ENCODE data around the gene C1R.

The C1R gene

DNA sequence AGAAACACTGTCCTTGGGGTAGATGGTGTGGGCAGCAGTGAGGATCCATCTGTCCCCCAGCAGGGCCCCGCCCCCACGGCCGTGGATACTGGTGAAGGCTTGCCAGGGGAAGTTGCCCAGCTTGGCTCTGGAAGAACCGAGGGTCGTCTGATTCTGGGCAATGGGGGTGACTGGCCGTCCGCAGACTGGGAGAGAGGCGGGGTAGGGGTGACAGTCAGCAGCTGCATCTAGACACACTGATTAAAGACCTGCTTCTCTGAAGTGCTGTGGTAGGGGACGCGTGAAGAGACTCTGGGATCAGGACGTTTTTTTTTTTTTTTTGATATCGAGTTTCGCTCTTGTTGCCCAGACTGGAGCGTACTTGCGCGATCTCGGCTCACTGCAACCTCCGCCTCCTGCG, 4.7 kb upstream of the C1R start:
- no peak for DNase-seq

DNA sequence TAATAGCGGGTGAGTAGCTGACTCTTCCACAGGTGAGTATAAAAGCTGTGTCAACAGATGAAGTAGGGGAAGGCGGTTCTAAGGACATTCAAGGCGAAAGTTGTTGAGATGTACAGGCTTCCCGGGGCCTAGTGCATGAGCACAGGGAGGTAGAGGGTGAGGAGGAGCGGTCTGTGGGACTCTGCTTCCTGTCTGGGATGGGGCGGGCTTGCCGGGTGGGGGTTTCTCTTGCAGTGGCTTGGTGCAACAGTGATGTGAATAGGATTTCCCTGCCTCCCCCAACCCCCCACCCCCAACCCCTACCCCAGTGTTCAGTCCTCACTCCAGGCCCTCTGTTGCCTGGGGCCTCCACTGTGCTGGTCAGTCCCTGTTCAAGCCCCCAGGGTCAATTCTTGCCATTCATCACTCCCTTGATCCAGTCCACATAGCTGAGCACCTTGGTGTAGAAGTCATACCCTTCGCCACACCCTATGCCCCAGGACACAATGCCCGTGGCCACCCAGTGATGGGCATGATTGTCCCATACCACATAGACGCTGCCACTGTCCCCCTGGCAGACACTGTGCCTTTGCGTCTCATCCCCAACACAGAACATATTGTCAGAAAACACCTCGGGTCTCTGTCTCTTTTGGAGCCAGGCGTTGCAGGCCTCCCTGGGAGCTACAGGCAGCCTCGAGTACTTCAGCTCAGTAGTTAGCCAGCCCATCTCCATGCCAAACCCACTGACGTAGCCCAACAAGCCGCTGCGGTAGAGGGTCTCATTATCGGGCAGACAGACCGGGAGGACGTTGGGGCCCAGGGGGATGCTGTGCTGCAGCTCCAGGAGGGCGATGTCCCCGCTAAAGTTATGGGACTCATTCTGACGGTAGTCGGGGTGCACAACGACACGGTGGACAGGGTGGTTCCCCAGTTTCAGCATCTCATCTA, 4.0 kb upstream of the C1R start:
- DNase-seq, result no peak

DNA sequence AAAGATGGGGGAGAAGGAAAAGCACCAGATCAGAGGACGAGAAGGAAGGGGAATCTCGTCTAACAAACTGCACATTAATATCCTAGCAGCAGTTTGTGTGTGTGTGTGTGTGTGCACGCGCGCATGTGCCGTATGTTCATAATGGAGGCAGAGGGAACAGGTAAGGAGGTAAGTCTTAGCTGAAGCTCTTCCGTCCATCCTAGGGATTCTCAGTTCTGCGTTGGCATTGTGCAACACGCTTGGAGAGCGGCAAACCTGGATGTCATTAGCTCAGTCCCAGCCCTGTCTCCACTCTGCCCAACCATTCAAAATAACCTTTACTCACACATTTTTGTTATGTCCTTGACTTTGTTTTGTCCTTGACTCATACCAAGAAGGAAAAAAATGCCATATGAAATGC, 1.6 kb upstream of the C1R start:
- DNase-seq, result peak; percentile 38

DNA sequence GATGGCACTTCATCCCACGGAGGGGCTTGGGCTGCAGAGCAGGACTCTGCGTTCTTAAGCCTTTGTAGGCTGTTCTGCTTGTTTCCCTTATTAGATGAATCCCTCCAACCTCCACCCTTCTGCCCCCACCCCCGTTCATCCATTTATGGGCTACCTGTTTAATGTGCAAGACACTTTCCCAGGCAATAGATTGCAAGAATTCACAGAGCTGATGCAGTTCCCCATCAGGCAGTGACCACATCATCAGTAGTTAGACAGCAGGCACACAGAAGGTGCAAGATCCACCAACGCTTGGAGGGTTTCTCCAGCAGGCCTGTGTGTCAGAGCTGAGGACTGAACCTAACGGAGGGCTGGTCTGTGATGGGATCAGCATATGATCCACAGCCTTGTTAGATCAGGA, 1.2 kb upstream of the C1R start:
- DNase-seq, result no peak

DNA sequence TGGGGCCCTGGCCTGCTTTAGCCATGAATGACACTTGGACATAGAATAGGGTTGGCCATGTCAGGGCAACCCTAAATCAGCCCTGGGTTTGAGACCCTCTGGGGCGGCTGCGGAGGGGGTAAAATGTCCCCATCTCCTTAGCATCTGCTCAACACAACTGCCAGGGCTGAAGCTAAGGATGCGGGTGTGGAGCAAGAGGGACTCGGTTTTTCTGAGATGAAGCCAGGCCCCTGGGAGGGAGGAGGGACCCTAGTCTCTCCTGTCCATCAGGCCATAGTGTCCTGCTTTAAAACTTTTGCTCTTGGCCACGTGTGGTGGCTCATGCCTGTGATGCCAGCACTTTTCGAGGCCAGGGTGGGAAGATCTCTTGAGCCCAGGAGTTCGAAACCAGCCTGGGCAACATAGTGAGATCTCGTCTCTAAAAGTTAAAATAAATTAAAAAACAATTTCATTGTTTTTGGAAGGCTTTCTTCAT, 778 bp upstream of the C1R start:
- DNase-seq, result no peak

DNA sequence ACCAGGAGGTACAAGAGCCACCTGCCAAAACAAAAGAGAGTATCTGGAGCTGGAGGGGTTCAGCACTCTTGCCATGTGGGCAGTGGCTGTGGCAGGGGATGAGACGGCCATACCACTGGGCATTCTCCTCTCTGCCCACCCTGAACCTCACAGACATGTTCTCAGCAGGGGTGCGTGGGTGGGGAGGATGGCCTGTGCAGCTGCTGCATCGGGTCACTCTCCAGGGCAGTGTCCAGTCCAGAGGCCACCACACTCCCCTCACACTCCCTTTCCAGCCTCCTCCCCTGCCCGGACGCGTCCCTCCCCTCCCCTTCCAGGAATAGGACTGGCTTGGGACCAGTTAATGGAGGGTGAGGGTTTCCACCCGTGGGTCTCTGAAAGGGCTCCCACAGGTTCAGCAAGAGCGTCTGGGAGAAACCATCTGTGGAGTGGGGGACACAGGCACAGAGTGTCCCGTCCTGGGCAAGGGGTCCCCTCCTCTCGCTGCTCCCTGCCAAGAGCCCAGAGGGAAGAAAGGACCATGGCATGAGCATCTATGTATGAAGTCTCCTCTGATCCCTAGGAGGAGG, 501 bp downstream of the C1R start:
- no peak for DNase-seq

DNA sequence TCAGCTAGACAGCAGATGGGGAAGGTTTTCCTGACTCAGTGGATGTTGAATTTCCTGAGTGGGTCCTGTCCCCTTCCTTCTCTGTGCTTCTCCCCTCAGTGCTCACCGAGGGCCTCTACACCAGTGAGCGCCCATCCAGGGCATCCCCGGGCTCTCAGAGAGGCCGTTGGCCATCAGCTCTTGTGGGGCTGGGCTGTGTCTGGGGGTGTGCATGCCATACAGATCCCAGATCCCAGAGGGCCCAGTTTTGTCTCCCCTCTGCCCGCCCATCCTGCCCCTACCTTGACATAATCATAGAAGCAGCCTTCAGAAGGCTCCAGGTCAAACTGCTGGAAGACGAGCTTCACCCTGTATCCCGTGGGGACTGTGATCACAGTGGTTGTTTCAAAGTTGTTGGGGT, 1.1 kb downstream of the C1R start:
- DNase-seq, result no peak

DNA sequence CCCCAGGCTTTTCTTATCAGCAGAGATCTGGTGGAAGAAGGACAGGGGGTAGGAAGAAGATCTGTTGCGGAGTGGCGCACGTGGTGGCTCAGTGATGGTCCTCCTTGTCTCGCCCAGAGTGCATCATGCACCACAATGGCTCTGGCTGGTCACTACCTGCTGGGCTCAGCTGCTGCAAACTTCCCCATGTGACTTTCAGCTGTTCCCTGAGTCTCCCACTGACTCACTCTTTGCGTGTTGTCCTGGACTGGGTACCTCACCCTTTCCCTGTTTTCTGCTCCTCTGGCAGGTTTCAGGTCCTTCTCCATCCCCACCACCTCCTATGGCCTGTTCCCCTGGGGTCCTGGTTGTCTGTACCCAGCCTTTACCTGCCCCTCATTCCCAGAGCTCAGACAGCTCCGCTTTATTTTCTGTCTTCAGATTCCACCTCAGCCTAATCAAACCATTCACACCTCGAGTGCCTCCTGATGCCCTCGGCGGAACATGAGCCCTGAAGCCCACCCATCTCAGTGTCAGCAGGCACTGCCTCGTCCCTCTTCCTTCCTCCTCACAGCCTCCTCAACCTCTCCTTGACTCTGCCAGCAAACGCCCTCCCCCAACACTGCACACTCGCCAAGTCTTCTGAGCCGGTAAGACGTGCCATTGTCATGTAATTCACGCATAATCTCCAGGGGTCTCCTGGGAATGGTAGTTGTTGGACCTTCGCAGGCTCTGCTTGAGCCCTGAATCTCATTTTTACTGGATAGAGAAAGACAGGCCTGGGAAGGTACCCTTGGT, 1.8 kb downstream of the C1R start:
- no peak for DNase-seq

DNA sequence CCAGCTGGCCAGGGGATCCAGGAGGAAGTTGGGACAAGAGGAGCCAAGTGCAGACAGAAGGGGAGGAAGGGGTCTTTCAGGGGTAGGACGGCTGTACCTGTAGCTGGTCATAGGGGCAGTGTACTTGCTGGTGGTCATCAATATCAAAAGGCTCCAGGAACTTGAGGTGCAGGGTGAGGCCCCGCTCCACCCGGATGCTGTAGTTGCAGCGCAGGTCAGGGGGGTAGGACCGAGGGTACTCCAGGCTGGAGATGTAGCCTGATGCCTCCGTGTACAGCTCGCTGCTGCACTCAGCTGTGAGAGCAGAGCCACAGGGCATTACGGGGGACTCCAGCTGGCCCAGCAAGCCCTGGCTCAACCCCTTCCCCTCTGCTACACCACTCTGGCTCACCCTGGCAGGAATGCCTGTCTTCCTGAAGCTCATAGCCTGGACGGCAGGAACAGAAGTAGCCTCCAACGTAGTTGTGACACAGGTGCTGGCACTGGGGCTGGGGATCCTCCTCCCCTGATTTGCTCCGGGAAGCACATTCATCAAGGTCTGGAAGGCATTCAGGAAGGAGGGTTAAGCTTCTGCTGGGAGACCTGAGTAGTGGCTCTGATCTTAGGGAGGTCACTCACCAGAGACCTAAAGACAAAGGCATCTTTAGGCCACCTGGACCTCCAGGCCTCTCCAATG, 2.9 kb downstream of the C1R start:
- DNase-seq, result no peak

DNA sequence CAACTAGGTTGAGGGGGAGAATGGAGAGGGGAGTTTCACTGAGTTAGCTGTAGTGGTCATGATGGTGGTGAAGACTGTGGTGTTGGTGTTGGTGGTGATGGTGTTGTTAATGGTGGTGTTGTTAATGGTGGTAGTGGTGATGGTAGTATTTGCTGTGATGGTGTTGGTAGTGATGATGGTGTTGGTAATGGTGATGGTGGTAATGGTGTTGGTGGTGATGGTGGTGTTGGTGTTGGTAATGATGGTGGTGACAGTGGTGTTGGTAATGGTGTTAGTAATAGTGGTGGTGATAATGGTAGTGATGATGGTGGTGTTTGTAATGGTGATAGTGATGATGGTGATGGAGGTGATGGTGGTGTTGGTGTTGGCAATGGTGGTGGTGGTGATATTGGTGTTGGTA, 9.1 kb downstream of the C1R start:
- DNase-seq, result no peak

DNA sequence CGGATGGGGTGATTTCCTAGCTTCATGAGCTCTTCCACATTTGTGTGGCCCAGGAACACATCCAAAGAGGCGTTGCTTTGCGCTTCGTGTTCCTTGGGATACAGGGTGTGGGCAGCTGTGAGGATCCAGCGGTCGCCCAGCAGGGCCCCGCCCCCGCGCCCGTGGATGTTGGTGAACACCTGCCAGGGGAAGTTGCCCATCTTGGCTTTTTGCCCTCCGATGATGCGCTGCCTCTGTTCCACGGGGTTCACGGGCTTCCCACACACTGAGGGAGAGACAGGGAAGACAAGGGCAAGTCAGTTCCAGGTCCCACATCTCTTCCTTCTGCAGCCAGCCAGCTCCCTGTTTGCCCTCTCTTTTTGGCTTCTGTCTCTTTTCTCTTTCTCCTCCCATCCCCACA, 11.2 kb downstream of the C1R start:
- no peak for DNase-seq

DNA sequence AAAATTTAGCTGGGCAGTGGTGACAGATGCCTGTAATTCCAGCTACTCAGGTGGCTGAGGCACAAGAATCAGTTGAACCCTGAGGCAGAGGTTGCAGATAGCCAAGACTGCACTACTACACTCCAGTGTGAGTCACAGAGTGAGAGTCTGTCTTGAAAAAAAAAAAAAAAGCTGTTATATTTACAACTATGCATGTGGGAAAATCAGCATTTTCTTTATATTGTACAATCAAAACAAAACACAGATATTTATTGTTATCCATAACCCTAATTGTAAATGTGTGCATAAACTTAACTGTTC, 12.5 kb downstream of the C1R start:
- peak; percentile 57 for DNase-seq

DNA sequence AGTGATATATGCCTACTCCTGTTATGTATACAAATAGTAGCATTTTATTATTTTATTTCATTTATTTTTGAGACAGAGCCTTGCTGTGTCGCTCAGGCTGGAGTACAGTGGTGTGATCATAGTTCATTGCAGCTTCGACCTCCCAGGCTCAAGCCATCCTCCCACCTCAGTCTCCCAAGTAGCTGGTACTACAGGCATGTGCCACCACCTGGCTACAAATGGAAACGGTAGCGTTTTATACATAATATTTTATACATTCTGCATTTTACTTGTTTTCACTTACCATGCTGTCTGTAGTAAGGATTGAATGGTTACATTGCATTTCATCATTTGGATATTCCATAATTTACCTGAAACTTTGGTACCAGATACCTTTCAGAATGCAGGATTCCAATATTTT, 14.1 kb downstream of the C1R start:
- DNase-seq, result no peak

DNA sequence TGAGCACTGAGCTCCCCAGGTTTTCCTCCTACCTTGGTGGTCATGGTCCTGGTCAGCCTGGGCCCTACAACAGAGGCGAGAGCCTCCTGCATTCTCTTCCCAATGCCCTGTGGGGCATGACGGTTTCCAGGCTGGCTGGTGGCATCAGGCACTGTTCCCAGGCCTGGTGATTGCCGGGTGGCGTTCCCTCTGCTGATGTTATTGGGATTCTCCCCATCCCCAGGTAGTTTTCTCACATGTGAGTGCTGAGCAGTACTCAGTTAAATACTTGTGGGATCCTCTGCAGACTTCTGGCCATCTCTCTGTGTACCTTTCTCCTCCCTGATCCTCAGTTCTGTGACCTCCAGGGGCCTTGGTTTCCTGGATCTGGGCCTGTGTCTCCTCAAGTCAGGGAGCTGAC, 15.8 kb downstream of the C1R start:
- no peak for DNase-seq

DNA sequence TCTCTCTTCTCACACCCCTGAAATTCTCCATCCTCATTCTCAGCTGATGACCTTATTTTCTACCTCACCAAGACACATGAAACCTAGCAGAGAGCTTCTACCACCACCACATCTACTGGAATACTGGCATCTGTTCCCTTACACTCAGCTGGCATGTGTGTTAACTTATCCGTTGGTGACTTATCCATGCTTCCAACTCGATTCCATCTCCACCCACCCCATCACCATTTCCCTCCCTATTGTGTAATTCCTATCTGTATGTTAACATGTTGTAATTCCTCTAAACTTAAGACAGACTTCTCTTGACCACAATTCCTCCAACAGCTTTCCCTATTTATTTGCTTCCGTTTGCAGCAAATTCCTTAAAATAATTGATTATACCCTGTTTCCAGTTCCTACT, 16.3 kb downstream of the C1R start:
- DNase-seq, result peak; percentile 54

DNA sequence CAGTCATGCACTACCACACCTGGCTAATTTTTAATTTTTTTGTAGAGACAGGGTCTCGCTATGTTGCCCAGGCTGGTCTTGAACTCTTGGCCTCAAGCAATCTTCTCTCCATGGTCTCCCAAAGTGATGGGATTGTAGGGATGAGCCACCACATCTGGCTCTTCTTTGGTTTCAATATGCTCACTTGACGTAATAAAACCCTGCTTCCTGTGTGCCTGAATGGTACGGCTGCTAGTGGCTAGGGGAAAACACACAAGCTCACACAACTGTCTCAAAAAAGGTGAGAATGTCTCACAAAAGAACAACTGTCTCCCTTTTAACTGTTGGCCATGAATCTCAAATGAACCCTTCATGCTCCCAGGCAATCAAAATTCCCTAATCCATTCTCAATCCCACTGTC, 16.7 kb downstream of the C1R start:
- DNase-seq, result peak; percentile 13

DNA sequence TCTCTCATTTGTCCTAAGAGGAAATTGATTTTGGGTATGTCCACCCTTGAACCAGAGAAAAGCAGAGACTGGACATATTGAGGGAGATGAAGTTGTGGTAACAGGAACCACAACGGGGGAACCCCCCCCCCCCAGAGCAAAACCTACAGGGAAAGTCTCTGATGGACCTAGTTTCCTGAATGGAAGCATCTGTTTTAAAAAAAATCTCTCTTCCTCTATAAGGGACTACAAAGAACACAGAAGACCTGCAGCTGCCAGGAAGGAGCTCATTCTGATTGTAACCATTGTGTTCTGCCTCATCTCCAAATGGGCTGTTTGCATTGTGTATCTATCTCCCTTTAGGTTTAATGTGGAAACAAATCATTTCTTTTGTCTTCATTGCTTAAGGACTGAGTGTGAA, 18.3 kb downstream of the C1R start:
- DNase-seq, result no peak

DNA sequence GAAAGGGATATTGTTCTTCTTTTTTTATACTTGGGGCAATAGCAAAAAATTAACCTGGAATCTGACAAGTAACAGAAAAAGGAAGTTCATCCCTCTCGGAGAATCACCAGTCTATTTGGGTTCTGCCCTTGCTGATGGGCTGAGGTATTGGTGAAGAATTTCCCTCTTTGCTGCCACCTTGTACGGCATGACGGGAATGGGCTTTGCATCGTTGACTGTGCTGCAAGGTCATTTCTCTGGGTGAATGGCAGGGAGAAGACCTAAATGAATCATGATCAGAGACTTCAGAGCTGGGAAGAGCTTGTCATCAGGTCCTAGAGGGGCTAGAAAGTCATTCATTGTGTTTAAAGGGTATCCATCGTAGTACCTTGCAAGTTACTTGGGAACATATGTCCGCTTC, 19.7 kb downstream of the C1R start:
- DNase-seq, result no peak

DNA sequence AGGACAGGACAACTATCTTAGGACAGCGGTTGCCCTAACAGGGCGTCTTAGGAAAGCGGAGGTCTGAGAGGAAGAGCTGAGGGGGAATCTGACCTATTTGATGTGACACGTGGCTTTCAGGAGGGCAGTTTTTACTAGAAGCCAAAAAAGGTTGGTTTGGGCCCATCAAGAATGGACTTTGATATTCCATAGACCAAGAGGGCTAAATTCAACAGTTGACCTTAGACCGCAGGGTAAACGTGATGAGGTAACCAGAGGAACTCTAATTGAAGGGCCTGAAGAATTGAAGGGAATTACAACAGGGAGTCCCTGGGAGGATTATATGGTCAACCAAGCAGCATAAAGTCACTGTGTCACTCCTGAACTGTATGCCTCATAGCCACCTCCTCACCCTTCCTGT, 20.2 kb downstream of the C1R start:
- no peak for DNase-seq

DNA sequence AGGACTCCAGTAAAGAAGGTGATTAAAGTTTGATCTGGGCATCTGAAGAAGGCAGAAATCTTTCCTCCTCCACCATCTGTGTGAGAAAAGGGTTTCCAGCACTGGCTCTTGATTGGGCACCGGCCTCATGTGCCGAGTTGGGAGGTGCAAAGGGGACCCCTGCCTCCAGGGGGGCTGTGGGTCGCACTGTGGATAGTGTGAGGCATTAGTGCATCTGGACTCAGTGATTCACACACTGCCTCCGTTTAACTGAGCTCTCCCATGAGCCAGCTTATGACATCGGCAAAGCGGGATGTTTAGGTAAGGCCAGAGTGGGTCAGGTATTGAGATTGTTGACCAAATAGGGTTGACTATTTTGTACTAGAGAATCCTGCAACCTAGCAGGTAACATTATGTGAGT, 22.9 kb downstream of the C1R start:
- no peak for DNase-seq

DNA sequence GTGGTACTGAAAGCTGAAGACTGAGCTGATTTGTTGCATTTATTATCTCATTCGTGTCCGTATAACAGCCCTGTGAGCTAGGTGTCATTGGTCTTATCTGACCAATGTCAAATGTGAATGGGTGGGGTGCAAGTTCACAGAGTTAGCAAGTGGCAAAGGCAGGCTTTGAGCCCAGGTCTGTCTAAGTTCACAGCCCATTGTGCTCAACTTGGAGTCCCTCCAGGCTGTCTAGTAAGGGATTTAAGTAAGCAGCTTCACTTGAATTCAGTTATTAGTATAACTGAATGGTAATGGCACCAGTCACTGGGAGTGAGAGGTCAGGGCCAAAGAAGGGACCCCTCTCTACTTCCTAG, 23.3 kb downstream of the C1R start:
- no peak for DNase-seq

DNA sequence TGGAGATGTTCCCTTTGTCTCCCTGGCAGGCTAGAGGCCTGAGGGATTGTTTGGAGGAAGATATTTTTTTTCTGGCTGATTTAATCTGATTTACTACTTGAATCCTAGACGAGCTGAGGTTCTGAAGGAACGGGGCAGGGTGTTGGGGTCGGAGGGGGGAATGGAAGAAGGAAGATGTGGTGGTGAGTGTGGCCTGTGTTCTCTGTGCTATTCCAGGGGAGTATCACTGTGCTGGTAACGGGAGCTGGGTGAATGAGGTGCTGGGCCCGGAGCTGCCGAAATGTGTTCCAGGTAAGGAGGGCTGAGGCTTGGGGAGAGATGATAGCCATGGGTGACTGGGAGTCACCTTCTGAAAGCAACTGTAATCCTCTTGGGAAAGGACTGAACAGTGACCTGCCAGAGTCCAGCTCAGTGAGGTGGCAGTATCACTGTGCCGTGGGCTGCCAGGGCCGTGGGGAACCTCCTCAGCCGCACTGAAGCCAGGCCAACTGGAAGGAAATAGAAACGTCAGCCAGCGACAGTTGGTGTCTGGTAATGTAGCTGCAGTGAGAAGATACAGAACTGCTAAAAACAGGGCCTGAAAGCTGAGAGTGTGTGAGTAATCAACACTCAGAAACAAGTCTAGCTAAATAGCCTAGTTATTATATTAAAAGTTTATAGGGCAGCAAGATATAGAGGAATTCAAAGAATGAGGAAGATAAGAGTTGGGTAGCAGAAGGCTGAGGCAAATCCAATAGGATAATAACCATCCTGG, 23.8 kb downstream of the C1R start:
- peak; percentile 27 for DNase-seq

DNA sequence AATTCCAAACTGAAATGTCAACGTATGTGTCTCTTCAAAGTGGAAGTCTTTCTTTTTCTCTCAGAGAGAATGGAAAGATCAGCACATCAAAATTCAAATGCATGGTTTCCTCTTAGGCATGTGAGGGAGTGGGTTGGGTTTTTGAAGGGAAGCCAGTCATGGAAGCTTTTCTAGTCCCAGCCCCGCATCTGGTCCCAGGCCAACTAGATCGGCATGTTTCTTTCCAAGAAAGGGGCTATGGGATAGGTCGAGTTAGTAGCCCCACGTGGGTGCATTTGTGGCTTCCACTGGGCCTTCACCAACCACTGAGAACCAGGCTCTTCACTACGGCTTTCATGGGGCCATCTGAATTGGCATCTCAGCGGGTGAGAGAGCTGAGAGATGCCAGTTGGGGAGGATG, 25.1 kb downstream of the C1R start:
- DNase-seq, result no peak
